Measurements from ENCODE around the gene RALGAPA2.

Gene RALGAPA2

DNA sequence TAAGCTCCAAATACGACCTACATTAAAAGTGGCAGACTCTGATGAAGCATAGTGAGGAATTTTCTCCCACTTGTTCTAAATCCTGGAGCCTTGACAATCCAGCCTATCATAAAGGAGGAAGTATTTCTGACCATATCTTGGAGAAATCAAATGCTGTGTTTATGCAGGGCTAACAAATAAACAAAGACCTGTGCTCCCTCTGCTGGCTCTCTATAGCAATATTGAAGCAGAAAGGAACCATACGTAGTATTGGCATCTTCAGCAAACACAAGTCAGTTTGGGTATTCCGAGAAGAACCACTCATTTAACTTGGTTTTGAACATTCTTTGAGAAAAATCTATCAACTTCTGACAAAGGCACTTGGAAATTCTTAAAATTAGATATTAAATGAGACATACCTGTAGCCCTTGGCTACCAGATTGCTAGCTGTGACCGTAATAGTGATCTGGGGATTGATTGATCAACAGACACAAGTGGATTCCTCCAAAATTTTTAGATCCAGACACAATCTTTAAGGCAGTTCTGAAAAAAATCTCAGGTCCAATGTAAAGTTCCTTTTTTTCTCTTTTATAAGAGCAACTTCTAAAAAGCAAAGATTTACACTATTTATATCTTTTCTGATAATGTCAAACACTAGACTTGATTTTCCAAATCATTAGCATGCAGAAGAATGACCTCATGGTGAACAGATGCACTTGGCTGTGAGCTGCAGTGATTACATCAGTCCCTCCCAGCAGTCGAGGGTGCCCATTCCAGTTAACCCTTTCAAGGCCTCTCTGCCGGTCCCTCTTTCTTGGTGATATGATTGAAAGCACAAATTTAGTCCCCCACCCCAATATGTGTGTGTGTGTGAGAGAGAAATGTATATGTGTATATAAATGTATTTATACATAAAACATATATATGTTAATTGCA lies 304.3 kb downstream of the RALGAPA2 start:
- DNase-seq = peak in 32 of 56 donors; percentile 9 to 71 (median 34)

GRCh38 chr20:20406306-20406705 lies 306.1 kb downstream of the RALGAPA2 start:
- DNase-seq = no peak

- no peak for DNase-seq
Measured at GRCh38 chr20:20405623-20406022, 306.8 kb downstream of the RALGAPA2 start.

DNA sequence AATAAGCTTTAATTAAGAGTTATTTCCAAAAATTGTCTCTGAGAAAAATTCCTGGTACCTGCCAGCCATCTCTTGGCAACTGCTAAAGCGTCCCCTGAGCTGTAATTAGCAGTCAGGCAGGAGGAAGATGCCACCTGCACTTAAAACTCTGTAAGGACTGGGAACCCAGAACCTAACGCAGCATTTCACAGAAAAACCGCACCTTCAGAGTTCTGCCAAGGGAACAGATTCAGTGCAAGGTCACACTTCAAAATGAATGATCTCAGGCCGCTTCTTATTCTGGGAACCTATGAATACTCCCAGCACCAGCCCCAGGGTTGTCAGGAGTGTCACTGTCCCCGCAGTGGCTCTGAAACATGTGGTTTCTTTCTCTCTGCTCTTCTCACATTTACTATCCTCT lies 307.8 kb downstream of the RALGAPA2 start:
- no peak for DNase-seq

- DNase-seq = no peak
Measured at GRCh38 chr20:20401991-20402390, 310.5 kb downstream of the RALGAPA2 start.

DNA sequence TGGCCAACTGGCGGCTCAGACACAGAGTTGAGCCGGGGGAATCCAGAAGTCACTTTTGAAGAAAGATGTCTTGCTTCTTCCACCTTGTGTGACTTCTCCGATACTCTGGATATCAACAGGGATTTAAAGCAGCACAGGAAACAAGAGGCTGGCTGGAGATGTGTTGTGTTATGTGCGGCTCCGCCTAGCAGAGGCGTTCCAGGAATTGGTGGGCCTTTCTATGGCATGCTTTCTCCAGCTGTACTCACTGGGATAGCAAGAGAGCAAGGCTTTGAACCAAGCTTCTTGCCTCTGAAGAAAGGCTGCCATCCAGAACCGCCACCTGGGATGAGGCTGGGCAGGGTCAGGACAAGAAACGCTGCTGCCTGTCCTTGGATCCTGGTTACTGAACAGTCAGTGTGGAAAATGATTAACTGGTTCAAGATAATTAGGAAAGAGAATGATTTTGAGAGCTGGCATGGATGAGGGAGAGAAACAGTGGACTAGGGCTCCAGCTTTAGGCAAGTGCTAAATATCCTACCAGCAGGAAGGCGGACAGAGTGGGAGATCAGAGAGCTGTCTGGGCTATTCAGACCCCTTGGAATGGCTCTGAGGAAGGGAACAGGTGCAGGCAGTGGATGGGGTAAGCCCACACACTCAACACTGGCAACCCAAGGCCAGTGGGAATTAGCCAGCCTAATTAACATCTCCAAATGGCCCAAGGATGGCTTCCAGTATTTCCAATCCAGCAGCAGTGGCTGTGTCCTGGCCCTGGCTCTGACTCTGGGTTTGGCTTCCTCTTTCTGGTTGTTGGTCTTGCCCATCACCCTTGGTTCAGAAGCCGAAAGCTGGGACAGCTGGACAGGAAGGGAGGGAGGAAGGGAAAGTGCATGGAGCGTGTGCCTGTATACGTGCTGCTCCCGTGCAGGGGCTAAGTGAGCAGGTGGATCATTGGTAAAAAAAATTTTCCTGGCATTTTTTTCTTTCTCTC lies 312.6 kb downstream of the RALGAPA2 start:
- DNase-seq = no peak

DNA sequence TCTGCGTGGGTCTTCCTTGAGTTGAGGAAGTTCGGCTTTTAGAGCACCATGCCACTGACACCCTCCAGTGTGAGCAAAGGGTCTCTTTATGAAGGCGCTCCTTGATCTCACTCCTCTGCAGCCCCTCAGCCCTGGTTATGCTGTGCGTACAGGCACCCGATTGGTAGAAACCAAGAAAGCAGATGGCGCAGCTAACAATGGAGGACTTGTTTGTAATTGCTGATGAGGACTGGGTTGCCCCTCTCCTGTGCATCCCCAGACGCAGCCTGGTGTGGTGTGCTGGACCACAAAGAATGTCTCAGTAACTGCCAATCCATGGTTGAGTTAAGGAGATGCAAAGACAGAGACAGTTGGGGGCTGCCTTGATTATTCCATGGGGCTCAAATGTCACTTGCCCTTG lies 314.3 kb downstream of the RALGAPA2 start:
- DNase-seq = peak in 3 of 56 donors; percentile 6 to 27 (median 7)

- DNase-seq = no peak
Measured at GRCh38 chr20:20396794-20397193, 315.6 kb downstream of the RALGAPA2 start.

- no peak for DNase-seq
Measured at GRCh38 chr20:20395903-20396568, 316.4 kb downstream of the RALGAPA2 start.

DNA sequence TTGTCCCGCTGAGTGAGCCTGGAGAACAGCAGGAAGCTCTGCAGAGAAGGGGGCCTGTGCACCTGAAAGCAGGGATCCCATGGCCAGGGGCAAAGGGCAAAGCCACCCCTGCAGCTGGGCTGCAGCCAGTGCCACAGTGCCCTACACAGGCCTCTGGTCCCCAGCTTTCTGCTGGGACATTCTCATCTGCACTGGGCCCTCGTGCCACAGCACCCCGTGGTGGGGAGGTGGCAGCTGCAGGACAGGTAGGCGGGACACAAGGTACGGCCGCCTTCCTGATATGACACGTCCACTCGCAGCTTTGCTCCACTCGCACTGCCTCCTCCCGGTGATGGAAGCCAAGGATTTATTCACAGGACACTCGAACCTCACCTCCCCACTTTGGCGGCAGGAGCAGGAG lies 317.4 kb downstream of the RALGAPA2 start:
- DNase-seq = no peak

- no peak for DNase-seq
Measured at GRCh38 chr20:20393207-20394120, 319.0 kb downstream of the RALGAPA2 start.

GRCh38 chr20:20391766-20392165 lies 320.7 kb downstream of the RALGAPA2 start:
- DNase-seq = no peak

- DNase-seq = no peak
Measured at GRCh38 chr20:20391115-20391514, 321.3 kb downstream of the RALGAPA2 start.

- no peak for DNase-seq
Measured at GRCh38 chr20:20390393-20390792, 322.1 kb downstream of the RALGAPA2 start.

DNA sequence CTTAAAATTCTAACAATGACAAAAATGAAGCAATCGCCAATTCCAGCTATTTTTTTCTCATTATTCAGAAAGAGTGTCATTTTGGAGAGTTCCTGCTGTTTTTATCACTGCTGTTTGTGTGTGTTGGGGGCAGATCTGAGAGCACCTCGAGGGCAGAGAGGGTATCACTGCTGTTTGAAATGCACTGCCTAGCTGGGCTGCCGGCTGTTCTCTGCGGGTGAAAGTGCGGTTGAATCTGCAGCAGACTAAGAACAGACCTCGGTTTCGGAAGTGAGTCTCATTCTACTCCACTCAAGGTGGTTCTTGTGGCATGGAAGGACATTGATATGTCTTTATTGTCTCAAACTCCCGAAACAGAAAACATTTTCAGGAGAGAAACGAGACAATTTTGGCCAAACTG lies 326.3 kb downstream of the RALGAPA2 start:
- no peak for DNase-seq

DNA sequence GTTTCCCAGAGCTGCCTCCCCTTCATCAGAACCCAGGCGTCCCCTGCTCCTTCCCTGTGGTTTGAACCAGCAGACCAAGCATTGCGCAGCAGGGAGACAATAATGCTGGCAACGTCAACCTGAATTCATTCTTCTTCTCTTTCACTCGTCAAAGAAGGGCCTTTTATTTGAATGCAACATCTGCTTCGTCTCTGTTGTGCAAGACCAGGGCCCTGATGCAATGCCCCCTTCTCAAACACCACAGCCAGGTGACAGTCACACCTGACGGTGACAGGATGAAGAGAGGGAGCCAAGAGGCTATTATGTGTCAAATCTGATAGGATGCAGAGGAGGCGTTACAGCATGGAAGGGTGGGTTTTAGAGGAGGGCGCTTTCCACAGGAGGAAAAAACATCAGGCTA lies 336.6 kb downstream of the RALGAPA2 start:
- no peak for DNase-seq

GRCh38 chr20:20373091-20373571 lies 339.3 kb downstream of the RALGAPA2 start:
- peak in 10 of 56 donors; percentile 5 to 48 (median 20) for DNase-seq

DNA sequence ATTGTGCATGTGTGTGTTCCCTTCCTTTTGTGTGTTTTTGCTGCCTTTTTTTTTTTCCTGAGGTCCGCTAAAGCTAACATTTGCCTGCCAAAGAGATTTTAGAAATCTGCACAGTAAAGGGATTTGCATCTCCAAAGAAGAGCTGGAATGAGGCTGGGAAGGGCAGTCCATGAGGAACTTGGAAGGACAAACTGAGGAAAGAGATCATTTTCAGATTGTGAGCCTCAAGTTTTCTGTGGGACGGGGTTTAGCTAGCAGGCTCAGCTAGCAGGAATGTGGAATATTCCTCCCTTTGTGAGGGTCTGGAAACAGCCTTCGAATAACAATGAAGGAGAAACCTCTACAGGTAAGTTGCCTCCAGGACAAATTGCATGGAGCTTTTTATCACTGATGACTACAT lies 340.8 kb downstream of the RALGAPA2 start:
- DNase-seq = no peak

DNA sequence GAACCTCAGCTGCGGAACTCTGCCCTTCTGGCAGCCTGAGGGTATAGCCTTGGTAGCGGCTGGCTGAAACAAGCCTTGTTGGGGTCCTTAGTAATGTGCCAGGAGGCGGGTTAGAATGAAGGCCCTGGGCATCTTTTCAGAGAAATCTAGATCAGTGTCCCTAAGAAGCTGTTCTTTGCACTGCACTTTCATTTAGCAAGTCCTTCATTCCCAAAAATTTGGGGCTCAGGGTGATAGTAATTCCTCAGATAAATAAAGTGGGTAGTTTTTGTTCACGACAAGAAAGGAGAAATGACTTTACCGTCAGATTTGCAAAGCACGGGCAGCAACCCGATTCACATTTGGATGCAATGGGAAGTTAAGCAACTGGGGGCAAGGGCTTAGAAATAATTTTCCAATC lies 341.4 kb downstream of the RALGAPA2 start:
- no peak for DNase-seq

DNA sequence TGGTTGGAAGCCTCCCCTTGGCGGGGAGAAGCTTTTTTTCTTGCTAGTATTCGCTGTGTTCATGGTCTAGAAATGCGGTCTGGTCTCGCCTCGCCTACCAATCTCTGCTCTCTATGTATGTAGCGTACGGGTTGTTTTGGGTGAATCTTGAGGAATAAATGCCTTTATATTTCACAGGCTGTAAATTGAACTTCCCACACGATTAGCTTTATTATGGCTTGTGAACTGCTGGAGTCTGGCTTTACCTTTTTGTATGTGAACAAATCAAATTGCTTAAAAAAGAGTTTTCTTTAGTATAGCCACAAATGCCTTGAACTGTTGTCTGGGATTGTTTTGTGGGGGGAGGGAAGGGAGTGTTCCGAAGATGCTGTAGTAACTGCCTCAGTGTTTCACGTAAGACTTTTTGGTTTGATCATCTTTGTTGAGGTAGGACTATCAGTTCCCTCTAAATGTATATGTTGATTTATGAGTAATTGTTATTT lies 342.3 kb downstream of the RALGAPA2 start:
- no peak for DNase-seq
